ENCODE data around the gene SPTBN1.

- TF ChIP-seq CTCF (IDR thresholded peaks at IDR 0.05 in 2 of 3, conservative IDR thresholded peaks at IDR 0.05 in 1 of 3; ENCODE audit: insufficient read depth in 2 of 3, low read depth in 1 of 3, low read length in 3 of 3) (no peak), ZBTB40 (IDR thresholded peaks at IDR 0.05) (no peak), ZBTB40 (CRISPR knock-in tag; IDR thresholded peaks at IDR 0.05) (no peak), IRF9 (tag; IDR thresholded peaks at IDR 0.05) (no peak), GABPB1 (CRISPR knock-in tag; IDR thresholded peaks at IDR 0.05) (no peak), CREM (IDR thresholded peaks at IDR 0.05; ENCODE audit: low read depth) (no peak)
These were observed 178.7 kb downstream of the SPTBN1 start for GRCh38 chr2:54634564-54635511.

Data from K562 (cell line).